ENCODE measurements around the gene C10orf105. TPM values are rescaled to one million over a fixed set of nuclear protein-coding genes. Genes with fewer than 3 reads are reported as not detected.

Gene C10orf105
- total and polyA plus RNA-seq, 11 donors: 0.03 to 0.57 (median 0.08) TPM; not detected in 6

DNA sequence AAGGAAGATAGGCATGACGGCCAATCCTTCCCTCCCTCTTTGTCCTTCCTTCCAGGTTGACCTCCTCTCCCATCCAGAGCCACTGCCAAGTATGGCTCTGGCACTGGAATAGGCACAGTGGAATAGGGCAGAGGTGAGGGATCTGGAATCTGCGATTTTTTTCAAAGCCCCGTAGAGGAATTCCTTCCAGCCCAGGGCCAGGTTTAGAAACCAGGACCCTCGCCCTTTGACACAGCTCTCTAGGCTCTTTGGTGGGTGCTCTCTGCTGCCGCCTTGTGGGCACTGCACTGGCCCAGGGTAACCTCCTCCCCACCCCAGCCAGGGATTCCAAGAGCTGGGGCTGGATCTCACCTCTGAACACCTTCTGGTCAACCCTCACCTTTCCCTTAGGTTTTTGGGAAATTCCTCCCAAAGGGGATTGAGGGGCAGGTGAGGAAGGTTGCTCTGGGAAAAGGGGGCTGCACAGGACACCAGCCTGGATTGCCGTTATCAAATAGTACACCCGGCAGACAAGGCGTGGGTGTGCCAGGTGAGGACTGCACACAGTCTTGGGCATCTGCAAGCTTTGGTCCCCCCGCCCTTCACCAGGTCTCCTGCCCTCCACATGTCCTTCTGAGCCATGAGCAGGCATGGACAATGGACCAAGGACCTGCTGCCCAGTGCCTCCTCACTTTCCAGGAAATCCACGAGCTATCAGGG is 22.8 kb downstream of the C10orf105 start:
- Histone ChIP-seq H3K4me3 (no peak overlapping the region), H3K36me3 (no peaks in the 10 kb centered on the region), H3K27ac (no peak overlapping the region), H3K9me3 (peaks cover 0 to under 1% (median 0%) of the 10 kb centered on the region in 12 donors), H3K27me3 (no peaks in the 10 kb centered on the region), H3K4me1 (peaks cover 0 to 67% (median 36%) of the 10 kb centered on the region in 12 donors)
- DNase-seq: peak; percentile 53 to 83 (median 59)
- TF ChIP-seq POLR2A (IDR thresholded peaks at IDR 0.05): no peak
- TF ChIP-seq CTCF (IDR thresholded peaks at IDR 0.05): peak; percentile 73 to 93 (median 82)
- intact Hi-C loops (cut with DNase I): loop anchor here in 3 of 10 donors (1.0 to 5.0 kb wide), 4 partner anchors 34 to 384 kb away; partner anchors contain the start of gene CDH23 (in 2 of the 3)
- 50 to 55% (median 52%) methylated on average over 10 of the region's 10 CpGs for WGBS, 4 donors
- peak; percentile 54 to 73 (median 62) for ATAC-seq

- Histone ChIP-seq H3K27me3 (no peaks in the 10 kb centered on the region), H3K27ac (peak overlapping the region in 7 of 12 donors; percentile 22 to 93 (median 78)), H3K36me3 (no peaks in the 10 kb centered on the region), H3K9me3 (peaks cover 0 to 10% (median 0%) of the 10 kb centered on the region in 12 donors), H3K4me3 (no peak overlapping the region), H3K4me1 (peaks cover 0 to 57% (median 35%) of the 10 kb centered on the region in 12 donors)
- ATAC-seq (no peak), DNase-seq (no peak)
- 82 to 90% (median 87%) methylated on average over 13 to 14 of the region's 14 CpGs for WGBS, 4 donors
- intact Hi-C loops (cut with DNase I): loop anchor here in 3 of 10 donors (1.0 to 5.0 kb wide), 4 partner anchors 33 to 383 kb away; partner anchors contain the start of gene CDH23 (in 2 of the 3)
- TF ChIP-seq CTCF (IDR thresholded peaks at IDR 0.05) (no peak), POLR2A (IDR thresholded peaks at IDR 0.05) (no peak)
These were observed 23.8 kb downstream of the C10orf105 start for GRCh38 chr10:71695502-71696476.

- Histone ChIP-seq H3K36me3 (no peaks in the 10 kb centered on the region), H3K4me3 (peak overlapping the region in 1 of 12 donors; percentile 29), H3K9me3 (peaks cover 0 to 10% (median 0%) of the 10 kb centered on the region in 12 donors), H3K27me3 (no peaks in the 10 kb centered on the region), H3K27ac (peak overlapping the region in 11 of 12 donors; percentile 24 to 93 (median 83)), H3K4me1 (peaks cover 0 to 57% (median 34%) of the 10 kb centered on the region in 12 donors)
- no peak for TF ChIP-seq POLR2A (IDR thresholded peaks at IDR 0.05)
- TF ChIP-seq CTCF (IDR thresholded peaks at IDR 0.05): no peak
- intact Hi-C loops (cut with DNase I): no loop called here
- DNase-seq (peak in 4 of 5 donors; percentile 60 to 66 (median 64)), ATAC-seq (peak; percentile 39 to 69 (median 65))
- 51 to 74% (median 59%) methylated on average over 10 of the region's 10 CpGs for WGBS, 4 donors
These were observed 25.0 kb downstream of the C10orf105 start for GRCh38 chr10:71694567-71694968.

Measured in heart left ventricle (tissue), 16 donors.